Measurements from ENCODE around the gene SIRT7. TPM values are rescaled to one million over a fixed set of nuclear protein-coding genes. Genes with fewer than 3 reads are reported as not detected.

SIRT7 gene
- total RNA-seq, 3 donors from 2014 or later (not counting 1 experiment from before 2014, with no cell fraction given) = 75.8 to 102 (median 94.9) TPM

- peaks cover 0 to 19% of the 10 kb centered on the region in 2 donors for H3K27me3 Mint-ChIP-seq (ENCODE audit: low read depth in 2 of 2)
- no peak overlapping the region for H3K27ac Mint-ChIP-seq
- peaks cover 0 to under 1% of the 10 kb centered on the region in 2 donors for H3K4me1 Mint-ChIP-seq
- no peaks in the 10 kb centered on the region for H3K36me3 Mint-ChIP-seq
- 65% methylated on average over 15 of the region's 15 CpGs for WGBS (ENCODE audit: insufficient coverage)
- H3K9me3 Mint-ChIP-seq = no peaks in the 10 kb centered on the region
- H3K27ac ChIP-seq (ENCODE audit: low read length) = no peak overlapping the region
- TF ChIP-seq CTCF (IDR thresholded peaks at IDR 0.05) = no peak
- no peaks in the 10 kb centered on the region for H3K36me3 ChIP-seq (ENCODE audit: control insufficient read depth, insufficient read depth, low read length)
- intact Hi-C loops (cut with micrococcal nuclease) = no loop called here
- no peak overlapping the region for H3K4me3 ChIP-seq (ENCODE audit: low read length)
- DNase-seq (no peak), ATAC-seq (no peak)
- H3K4me1 ChIP-seq (ENCODE audit: control insufficient read depth, insufficient read depth, low read length) = peaks cover 14% of the 10 kb centered on the region
- H3K4me3 Mint-ChIP-seq = no peak overlapping the region
- peaks cover 13% of the 10 kb centered on the region for H3K27me3 ChIP-seq (ENCODE audit: control insufficient read depth, insufficient read depth, low read length)
- H3K9me3 ChIP-seq (ENCODE audit: control insufficient read depth, insufficient read depth, low read length) = no peaks in the 10 kb centered on the region
These were observed 13.8 kb upstream of the SIRT7 start for GRCh38 chr17:81931557-81932332.

- WGBS (ENCODE audit: insufficient coverage) = 77% methylated on average over 13 of the region's 13 CpGs
- intact Hi-C loops (cut with micrococcal nuclease) = no loop called here
- Histone ChIP-seq H3K27ac (ENCODE audit: low read length) (no peak overlapping the region), H3K27me3 (ENCODE audit: control insufficient read depth, insufficient read depth, low read length) (peaks cover 13% of the 10 kb centered on the region), H3K4me3 (ENCODE audit: low read length) (no peak overlapping the region), H3K9me3 (ENCODE audit: control insufficient read depth, insufficient read depth, low read length) (no peaks in the 10 kb centered on the region), H3K4me1 (ENCODE audit: control insufficient read depth, insufficient read depth, low read length) (peaks cover 17% of the 10 kb centered on the region), H3K36me3 (ENCODE audit: control insufficient read depth, insufficient read depth, low read length) (no peaks in the 10 kb centered on the region)
- DNase-seq = no peak
- Mint-ChIP-seq H3K4me1 (peaks cover 5 to 6% of the 10 kb centered on the region in 2 donors), H3K4me3 (no peak overlapping the region), H3K27ac (no peak overlapping the region), H3K9me3 (no peaks in the 10 kb centered on the region), H3K27me3 (ENCODE audit: low read depth in 2 of 2) (peaks cover 0 to 19% of the 10 kb centered on the region in 2 donors), H3K36me3 (no peaks in the 10 kb centered on the region)
- ATAC-seq = no peak
- no peak for TF ChIP-seq CTCF (IDR thresholded peaks at IDR 0.05)
These were observed 13.2 kb upstream of the SIRT7 start for GRCh38 chr17:81931189-81931556.

GRCh38 chr17:81930142-81931125 lies 12.5 kb upstream of the SIRT7 start:
- DNase-seq (peak in 1 of 2 donors; percentile 36), ATAC-seq (no peak)
- no peak overlapping the region for H3K27ac ChIP-seq (ENCODE audit: low read length)
- H3K4me3 ChIP-seq (ENCODE audit: low read length) = no peak overlapping the region
- TF ChIP-seq CTCF (IDR thresholded peaks at IDR 0.05) = no peak
- Mint-ChIP-seq H3K9me3 (no peaks in the 10 kb centered on the region), H3K36me3 (no peaks in the 10 kb centered on the region), H3K27me3 (ENCODE audit: low read depth in 2 of 2) (peaks cover 0 to 19% of the 10 kb centered on the region in 2 donors), H3K4me1 (peaks cover 5 to 10% of the 10 kb centered on the region in 2 donors), H3K4me3 (no peak overlapping the region), H3K27ac (no peak overlapping the region)
- H3K4me1 ChIP-seq (ENCODE audit: control insufficient read depth, insufficient read depth, low read length) = peaks cover 23% of the 10 kb centered on the region
- no peaks in the 10 kb centered on the region for H3K9me3 ChIP-seq (ENCODE audit: control insufficient read depth, insufficient read depth, low read length)
- peaks cover 13% of the 10 kb centered on the region for H3K27me3 ChIP-seq (ENCODE audit: control insufficient read depth, insufficient read depth, low read length)
- intact Hi-C loops (cut with micrococcal nuclease) = no loop called here
- 64% methylated on average over 20 of the region's 20 CpGs for WGBS (ENCODE audit: insufficient coverage)
- no peaks in the 10 kb centered on the region for H3K36me3 ChIP-seq (ENCODE audit: control insufficient read depth, insufficient read depth, low read length)
